T-helper 2 cell (primary cell): ENCODE data around the gene PARP9.
"Not testable (repeated sequence)": the region's sequence is repeated elsewhere in the genome, so short reads cannot be mapped to it uniquely, and the experiment has no call there.

Experiments
- DNase-seq, 5 experiments: peaks; one replicate each; pipeline versions ENCODE4 v3.0.0 to v3.0.0-alpha.2; 2012 to 2022

PARP9 gene

DNA sequence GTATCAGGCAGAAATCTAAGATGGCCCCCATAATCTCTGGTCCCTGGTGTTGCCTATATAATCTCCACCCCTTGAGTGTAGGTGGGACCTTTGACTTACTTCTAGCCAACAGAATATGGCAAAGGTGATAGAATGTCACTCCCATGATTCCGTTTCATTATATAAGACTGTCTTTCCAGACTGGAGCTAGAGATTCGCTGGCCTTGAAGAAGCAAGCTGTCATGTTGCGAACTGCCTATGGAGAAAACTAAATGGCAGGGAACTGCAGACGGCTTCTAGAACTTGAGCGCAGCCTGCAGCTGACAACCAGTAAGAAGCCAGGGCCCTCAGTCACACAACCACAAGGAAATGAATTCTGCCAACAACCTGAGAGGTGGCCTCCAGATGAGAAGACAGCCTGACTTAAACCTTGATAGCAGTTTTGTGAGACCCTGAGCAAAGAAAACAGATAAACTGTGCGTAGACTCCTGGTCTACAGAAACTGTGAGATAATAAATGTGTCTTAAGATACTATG lies 47.2 kb downstream of the PARP9 start:
- no peak for DNase-seq

- no peak for DNase-seq
These were observed 48.2 kb downstream of the PARP9 start for GRCh38 chr3:122515870-122516269.

DNA sequence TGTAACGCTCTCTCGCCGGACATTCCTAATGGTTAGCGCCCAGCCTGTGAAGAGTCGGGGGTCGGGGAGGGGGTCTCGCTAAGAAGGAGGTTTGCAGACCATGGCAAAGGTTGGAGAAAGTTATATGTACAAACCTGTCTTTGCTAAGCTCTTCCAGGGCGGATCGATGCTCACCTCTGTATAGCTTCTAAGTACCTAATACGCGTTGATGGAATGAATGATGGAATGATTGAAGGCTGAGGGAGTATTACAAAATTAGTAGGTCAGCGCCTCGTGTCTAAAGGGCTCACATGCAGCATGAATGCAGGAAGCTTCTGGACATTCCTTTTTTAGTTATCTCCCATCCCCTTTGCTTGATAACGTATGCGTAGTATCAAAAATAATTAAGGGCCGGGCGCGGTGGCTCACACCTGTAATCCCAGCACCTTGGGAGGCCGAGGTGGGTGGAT lies 49.1 kb downstream of the PARP9 start:
- DNase-seq: no peak

- peak; percentile 75 to 93 (median 81) for DNase-seq
These were observed 49.7 kb downstream of the PARP9 start, which contains the start of gene KPNA1 for GRCh38 chr3:122514123-122515019. TSS of gene KPNA1 (minus strand) at chr3:122514939. CDS start at chr3:122496565, 18,374 bp downstream.

GRCh38 chr3:122513386-122514122 lies 50.5 kb downstream of the PARP9 start:
- DNase-seq: no peak

DNA sequence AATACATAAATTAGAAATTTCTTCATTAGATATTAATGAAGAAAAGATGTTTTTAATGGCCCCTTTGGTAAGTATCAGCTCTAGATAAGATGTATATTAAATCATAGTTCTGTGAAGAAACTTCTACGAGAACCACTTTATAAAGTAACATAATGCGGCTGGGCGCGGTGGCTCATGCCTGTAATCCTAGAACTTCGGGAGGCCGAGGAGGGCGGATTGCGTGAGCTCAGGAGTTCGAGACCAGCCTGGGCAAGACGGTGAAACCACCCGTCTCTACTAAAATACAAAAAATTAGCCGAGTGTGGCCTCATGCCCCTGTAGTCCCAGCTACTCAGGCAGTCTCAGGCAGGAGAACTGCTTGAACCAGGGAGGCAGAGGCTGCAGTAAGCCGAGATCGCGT lies 51.8 kb downstream of the PARP9 start:
- no peak for DNase-seq

DNA sequence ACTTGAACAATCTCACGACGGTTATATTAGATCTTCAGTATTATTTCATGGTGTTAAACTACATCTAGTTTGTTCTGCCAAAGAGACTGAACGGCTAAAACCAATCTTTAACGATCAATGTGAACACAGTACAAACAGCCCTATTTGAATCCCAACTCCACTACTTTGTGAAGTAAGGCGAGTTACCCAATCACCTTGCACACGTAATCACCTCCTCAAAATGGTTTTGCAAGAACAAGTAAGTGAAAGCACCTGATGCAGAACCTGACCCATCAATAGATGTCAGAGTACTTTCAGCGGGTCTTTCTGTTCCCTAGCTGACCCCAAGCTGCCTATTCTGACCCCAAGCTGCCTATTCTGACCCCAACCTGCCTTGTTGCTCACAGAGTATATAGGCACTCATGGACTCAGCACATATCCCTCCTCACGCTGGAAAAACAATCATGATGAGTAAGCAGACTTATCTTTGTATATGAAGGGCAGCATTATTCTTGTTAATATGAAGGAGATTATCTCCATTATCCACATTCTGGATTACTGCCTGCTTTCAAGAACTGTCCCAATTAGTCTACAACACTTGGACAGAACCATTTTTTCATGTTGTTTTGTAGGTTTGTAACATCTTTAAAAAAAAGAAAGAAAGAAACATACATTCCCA lies 53.1 kb downstream of the PARP9 start:
- DNase-seq: no peak

GRCh38 chr3:122508944-122509343 lies 55.2 kb downstream of the PARP9 start:
- not testable (repeated sequence) for DNase-seq

DNA sequence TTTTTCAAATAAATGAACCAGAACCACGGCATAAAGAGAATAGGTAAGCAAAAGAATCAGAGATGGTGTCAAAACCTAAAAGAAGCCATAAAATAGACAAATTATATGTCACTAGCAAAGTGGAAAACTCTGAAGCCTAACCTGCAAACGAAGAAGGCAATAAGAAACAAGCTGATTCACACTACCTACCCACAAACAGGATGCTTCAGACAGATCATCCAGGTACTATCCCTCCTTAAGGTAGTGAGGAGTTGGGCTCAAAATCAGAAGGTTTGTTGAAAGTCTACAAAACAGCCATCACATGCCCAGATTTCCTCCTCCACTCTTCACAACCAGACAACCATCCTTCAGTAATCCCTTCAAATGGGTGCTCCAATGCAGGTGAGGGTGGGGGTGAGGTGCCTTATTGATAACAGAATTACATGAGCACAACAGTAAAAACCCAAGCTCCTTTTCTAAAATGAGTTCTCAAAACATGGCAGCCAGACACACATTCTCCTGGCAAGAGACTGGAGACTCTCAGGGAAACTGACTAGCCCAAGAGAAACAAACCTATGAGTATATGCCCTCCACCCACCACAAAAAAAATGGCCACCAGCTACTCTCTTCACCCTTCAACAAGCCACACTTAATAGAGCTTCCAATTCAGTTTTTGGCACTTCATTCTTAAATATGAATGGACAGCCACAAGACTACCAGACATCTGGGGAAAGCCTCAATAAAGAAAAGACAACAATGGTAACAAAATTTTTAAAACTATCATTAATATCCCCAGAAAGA lies 55.8 kb downstream of the PARP9 start:
- no peak for DNase-seq

- no peak for DNase-seq
These were observed 57.6 kb downstream of the PARP9 start for GRCh38 chr3:122506450-122506849.

DNA sequence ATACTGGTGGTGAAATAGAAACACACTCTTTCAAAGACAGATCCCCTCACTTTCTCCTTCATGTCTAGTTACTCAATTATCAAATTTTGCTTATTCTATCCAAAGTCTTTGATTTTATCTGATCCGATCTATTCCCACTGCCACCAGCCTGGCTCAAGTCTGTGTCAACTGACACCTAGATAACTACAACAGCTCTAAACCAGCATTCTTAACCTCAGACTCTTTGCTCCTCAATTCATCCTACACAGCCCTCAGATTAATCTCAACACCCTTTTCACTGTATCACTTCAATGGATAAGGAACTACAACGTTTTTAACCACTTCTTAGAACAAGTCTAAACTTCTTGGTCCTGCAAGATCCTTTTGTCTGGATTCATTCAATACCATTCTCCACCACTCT lies 58.4 kb downstream of the PARP9 start:
- DNase-seq: no peak

DNA sequence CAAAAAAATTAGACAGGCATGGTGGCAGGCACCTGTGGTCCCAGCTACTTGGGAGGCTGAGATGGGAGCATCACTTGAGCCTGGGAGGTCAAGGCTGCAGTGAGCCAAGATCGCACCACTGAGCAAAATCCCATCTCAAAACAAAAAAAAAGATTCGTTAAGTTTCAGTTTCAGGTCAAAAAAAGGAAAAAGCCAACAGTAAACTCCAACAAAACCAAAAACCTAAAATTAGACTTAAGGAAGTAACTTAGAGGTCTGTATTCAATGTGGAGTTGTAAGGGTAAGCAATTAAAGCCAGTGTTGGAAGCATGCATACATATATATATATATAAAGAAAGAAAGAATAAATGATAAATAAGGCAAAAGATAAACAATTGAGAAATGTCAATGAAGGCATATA lies 61.2 kb downstream of the PARP9 start:
- DNase-seq: no peak

DNA sequence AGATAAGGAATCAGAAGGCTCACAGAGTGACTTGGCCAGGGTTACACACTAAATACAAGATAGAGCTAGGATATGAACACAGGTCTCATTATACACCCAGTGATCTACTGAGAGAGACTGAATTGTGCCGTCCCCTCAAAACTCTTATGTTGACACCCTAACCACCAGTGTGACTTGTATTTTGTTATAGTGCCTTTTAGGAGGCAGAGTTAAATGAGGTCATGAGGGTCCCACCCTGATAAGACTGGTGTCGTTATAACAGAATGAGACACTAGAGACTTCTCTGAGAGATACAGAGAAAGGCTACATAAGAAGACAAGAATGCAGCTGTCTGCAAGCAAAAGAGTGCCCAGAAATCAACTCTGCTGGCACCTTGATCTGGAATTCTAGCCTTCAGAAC lies 62.0 kb downstream of the PARP9 start:
- no peak for DNase-seq

- not testable (repeated sequence) for DNase-seq
These were observed 63.1 kb downstream of the PARP9 start for GRCh38 chr3:122500964-122501363.

DNA sequence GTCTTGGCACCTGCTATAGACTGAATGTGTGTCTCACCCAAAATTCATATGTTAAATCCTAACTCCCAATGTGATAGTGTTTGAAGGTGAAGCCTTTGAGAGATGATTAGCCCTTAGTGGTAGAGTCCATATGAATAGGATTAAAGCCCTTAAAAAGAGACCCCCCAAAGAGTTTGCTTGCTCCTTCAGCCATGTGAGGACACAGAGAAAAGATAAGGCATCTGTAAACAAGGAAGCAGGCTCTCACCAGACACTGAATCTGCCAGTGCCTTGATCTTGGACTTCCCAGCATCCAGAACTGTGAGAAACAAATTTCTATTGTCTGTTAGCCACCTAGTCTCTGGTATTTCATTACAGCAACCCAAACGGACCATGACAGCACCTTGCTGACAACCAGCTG lies 65.9 kb downstream of the PARP9 start:
- DNase-seq: no peak

- peak in 2 of 5 experiments; percentile 27 to 70 for DNase-seq
These were observed 66.7 kb downstream of the PARP9 start for GRCh38 chr3:122497425-122497824.

GRCh38 chr3:122496508-122496907 lies 67.6 kb downstream of the PARP9 start:
- DNase-seq: no peak

DNA sequence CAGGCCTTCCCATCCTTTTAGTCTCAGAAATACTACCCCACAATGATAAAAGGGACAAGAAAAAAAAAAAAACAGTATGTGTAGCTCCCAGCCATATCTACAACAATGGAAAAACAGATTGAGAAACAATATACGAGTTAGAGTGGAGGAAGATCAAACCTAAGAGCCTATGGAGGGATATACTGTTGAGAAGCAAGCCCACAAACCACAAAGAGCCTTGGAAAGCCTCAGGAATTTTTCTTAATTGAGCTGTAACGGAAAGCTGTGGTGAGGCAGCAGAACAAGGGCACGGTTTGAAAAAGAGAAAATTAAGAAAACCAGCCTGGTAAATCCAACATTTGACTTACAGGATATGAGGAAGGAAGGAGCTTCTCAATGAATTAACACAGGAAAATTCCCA lies 70.8 kb downstream of the PARP9 start:
- DNase-seq: no peak

DNA sequence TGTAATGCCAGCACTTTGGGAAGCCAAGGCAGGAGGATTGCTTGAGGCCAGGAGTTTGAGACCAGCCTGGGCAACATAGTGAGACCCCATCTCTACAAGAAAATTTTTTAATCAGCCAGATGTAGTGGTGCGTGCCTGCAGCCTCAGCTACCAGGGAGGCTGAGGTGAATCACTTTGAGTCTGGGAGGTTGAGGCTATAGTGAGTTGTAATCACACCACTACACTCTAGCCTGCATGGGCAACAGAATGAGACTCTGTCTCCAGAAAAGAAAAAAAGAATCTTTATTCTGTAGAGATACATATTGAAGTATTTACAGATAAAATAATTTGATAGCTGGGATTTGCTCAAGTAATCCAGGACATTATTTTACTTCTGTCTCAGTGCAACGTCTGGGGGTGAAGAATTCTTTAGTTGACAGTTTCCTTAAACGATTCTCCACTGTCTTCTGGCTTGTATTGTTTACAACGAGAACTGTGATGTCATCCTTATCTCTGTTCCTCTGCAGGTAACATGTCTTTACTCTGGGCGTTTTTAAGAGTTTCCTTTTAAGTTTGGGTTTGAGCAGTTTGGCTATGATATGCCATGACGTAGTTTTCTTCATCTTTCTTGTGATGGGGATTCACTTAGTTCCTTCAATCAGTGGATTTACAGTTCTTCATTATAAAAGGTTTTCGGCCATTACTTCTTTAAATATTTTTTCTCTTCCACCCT lies 75.7 kb downstream of the PARP9 start:
- peak in 1 of 5 experiments; percentile 15 for DNase-seq

DNA sequence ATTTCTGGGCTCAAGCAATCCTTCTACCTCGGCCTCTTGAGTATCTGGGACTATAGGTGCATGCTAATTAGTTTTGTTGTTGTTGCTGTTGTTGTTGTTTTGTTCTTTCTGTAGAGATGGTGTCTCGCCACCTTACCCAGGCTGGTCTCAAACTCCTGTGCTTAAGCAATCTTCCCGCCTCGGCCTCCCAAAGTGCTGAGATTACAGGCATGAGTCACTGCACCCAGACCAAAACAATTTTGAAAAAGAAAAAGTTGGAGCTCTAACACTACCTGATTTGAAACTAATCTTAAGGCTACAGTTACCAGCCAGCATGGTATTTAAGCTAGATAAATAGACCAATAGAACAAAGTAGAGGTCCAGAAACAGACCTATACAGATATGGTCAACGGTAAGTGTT lies 79.1 kb downstream of the PARP9 start:
- DNase-seq: no peak

DNA sequence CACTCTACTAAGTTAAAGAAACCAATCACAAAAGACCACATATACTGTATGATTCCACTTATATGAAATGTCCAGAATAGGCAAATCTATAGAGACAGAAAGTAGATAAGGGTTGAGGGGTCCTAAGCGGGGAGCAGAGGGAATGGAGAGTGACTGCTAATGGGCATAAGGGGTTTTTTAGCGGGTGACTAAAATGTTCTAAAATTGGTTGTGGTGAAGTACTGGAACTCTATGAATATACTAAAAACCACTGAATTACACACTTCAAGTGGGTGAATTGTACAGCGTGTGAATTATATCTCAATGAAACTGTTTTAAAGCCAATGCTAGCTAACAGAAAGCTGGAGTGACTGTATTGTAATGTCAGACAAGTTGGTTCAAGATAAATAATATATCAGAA lies 82.7 kb downstream of the PARP9 start:
- no peak for DNase-seq
